ENCODE data around the gene EIF4E3.
A peak's percentile ranks its signal among the peaks of the same experiment; 100 is the strongest.

EIF4E3 gene

DNA sequence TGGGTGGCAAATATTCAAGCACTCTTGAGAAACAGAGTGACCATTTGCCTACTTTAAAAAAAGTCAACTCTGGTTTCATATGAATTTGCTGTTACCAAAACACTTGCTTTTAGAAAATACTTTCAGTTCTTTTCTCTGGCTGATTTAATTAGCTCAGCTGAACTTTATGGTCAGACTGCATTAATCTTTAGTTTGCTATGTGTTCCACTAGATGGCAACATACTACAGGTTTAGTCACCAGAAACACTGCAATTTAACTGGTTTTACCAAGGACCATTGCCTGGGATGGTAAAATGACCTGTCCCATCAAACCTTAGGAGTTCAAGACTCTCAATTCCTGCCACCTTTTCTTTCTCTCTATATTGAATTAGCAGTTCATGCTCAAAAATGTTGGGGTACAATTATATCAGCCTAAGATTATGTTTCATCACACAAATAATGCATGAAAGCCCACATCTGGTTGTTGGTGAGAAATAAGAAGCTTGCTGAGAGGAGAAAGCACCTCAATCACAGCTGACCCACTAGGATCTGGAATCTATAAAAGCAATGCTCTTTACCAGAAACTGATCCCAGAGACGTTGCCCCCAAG lies 14.2 kb downstream of the EIF4E3 start:
- no peak for DNase-seq (ENCODE audit: low read depth, low spot score)
- TF ChIP-seq, protein P1, sequence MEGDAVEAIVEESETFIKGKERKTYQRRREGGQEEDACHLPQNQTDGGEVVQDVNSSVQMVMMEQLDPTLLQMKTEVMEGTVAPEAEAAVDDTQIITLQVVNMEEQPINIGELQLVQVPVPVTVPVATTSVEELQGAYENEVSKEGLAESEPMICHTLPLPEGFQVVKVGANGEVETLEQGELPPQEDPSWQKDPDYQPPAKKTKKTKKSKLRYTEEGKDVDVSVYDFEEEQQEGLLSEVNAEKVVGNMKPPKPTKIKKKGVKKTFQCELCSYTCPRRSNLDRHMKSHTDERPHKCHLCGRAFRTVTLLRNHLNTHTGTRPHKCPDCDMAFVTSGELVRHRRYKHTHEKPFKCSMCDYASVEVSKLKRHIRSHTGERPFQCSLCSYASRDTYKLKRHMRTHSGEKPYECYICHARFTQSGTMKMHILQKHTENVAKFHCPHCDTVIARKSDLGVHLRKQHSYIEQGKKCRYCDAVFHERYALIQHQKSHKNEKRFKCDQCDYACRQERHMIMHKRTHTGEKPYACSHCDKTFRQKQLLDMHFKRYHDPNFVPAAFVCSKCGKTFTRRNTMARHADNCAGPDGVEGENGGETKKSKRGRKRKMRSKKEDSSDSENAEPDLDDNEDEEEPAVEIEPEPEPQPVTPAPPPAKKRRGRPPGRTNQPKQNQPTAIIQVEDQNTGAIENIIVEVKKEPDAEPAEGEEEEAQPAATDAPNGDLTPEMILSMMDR (IDR thresholded peaks at IDR 0.05; ENCODE audit: insufficient read depth, low read length, missing control alignments): peak; percentile 54
- CTCF ChIA-PET: interaction anchor here (0.9 to 2.8 kb wide), 15 partner anchors 9 to 1375 kb away, joined by 3 to 21 read pairs (median 7); no protein-coding TSS in a partner anchor
- POLR2A ChIA-PET: no interaction called here
- no peak overlapping the region for H3K4me3 ChIP-seq (ENCODE audit: low read depth, low read length)

DNA sequence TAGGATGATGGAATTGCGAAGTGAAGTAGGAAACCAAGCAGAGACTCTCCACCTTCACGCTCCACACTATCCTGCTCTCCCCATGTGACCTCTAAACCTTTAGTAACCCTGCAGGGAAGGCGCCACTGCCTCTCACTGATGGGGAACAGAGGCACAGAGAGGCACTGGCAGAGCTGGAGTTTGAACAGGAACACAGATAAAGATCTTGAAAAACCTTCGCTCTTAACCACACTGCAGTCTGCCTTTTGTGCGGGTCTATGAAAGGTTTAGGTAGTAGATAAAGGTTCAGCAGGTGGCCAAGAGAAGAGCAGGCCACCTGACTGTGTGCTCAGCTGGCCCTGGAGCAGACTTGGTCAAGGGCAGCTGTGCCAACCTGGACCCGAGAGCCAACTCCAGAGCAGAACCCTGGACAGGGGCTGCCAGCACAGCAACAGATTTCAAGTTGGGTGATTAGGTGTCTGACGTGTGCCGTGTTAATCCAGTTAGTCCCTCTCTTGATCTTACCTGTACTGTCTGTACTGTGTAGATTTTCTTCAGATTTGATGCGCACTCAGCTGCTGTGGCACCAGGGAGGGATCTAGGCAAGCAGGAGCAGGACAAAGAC lies 15.2 kb downstream of the EIF4E3 start:
- TF ChIP-seq, protein P1 (IDR thresholded peaks at IDR 0.05; ENCODE audit: insufficient read depth, low read length, missing control alignments): no peak
- ChIA-PET CTCF (interaction anchor here (2.5 to 2.8 kb wide), 3 partner anchors 11 to 20 kb away, joined by 10 to 18 read pairs (median 15); no protein-coding TSS in a partner anchor), POLR2A (no interaction called here)
- no peak for DNase-seq (ENCODE audit: low read depth, low spot score)
- no peak overlapping the region for H3K4me3 ChIP-seq (ENCODE audit: low read depth, low read length)

DNA sequence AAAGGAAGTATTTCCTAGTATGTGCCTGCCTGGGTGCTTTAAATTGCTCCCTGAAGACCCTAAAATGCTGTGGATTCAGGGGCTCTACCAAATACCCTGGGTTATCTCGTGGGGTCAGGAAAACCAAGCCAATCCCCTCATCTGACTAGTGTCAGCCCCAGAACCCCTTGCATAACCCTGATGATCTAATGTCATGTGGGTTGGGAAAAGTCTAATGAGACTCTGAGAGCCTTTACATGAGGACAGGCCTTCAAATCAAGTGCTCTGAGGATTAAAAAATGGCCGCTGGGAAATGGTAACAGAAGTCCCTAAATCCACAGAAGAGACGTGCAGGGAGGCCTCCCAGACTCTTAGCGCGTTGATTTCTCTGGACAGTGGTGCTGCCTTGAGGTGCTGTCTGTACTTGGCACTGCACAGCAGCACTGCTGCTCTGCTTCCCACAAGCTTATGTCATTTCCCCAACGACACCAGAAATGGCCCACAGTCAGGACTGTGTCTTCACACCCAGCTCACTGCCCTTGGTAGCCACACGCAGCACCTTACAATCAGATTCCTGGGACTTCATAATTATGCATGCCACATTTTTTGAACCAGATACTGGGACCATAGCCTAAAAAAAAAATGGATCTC lies 16.6 kb downstream of the EIF4E3 start:
- ChIA-PET CTCF (interaction anchor here (1.2 kb wide), 1 partner anchor 21 kb away, joined by 4 read pairs; no protein-coding TSS in a partner anchor), POLR2A (no interaction called here)
- H3K4me3 ChIP-seq (ENCODE audit: low read depth, low read length): no peak overlapping the region
- TF ChIP-seq, protein P1 (IDR thresholded peaks at IDR 0.05; ENCODE audit: insufficient read depth, low read length, missing control alignments): no peak
- DNase-seq (ENCODE audit: low read depth, low spot score): no peak

DNA sequence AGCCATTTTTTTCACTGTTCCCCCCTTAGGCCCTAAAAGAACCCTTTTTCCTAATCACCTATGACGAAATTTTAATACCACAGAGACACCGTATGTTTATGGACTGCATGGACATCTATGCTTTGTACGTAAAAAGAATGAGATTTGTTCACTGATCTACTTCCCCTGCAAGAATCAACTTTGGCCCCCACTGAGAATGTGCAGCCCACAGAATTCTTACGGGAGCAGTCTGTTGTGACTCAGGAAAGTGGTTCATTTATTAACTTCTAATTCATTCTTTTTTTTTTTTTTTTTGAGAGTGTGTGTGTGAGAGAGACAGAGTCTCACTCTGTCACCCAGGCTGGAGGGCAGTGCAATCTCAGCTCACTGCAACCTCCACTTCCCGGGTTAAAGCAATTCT lies 17.6 kb downstream of the EIF4E3 start:
- no peak overlapping the region for H3K4me3 ChIP-seq (ENCODE audit: low read depth, low read length)
- TF ChIP-seq, protein P1 (IDR thresholded peaks at IDR 0.05; ENCODE audit: insufficient read depth, low read length, missing control alignments): no peak
- ChIA-PET CTCF (interaction anchor here (0.7 to 1.7 kb wide), 2 partner anchors 10 to 22 kb away, joined by 3 to 8 read pairs; no protein-coding TSS in a partner anchor), POLR2A (no interaction called here)
- DNase-seq (ENCODE audit: low read depth, low spot score): no peak

DNA sequence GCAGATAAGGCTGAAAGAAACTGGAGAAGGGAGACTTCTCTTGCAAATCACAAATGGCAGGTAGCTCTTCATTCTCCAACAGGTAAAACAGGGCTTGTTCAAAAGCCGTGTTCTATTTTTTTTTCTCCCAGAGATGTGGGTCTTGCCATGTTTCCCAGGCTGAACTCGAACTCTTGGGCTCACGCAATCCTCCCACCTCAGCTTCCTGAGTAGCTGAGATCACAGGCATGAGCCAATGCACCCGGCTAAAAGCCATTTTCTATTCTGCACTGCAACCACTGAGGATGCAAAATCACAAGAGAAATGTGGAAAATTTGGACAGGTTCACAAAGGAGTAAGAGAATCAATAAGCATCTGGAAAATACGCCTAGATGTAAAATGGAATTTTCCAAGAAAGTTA lies 19.5 kb downstream of the EIF4E3 start:
- TF ChIP-seq, protein P1 (IDR thresholded peaks at IDR 0.05; ENCODE audit: insufficient read depth, low read length, missing control alignments): no peak
- POLR2A ChIA-PET: no interaction called here
- no peak overlapping the region for H3K4me3 ChIP-seq (ENCODE audit: low read depth, low read length)
- no peak for DNase-seq (ENCODE audit: low read depth, low spot score)
- CTCF ChIA-PET: interaction anchor here (1.4 kb wide), 1 partner anchor 1117 kb away, joined by 3 read pairs; no protein-coding TSS in a partner anchor

DNA sequence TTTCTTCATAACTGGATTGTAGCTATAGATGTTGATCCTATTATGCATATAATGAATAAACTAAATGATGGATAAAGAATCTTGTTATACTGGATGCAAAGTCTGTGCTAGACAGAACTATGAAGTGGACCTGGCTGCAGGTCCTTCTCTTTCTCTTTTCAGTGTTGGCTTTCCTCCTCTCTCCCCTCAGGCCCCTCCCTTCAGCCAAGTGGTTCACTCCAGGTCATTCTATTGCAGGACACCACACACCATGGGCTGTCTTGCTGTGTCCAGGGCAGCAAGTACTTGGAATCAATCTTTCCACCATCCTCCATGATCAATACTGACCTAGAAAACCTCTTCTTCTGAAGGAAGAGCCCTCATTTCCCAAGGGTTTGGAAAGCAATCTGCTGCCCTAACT lies 20.3 kb downstream of the EIF4E3 start:
- CTCF ChIA-PET: interaction anchor here (1.0 to 1.5 kb wide), 5 partner anchors 12 to 1381 kb away, joined by 3 read pairs; no protein-coding TSS in a partner anchor
- DNase-seq (ENCODE audit: low read depth, low spot score): no peak
- POLR2A ChIA-PET: no interaction called here
- TF ChIP-seq, protein P1 (IDR thresholded peaks at IDR 0.05; ENCODE audit: insufficient read depth, low read length, missing control alignments): no peak
- H3K4me3 ChIP-seq (ENCODE audit: low read depth, low read length): no peak overlapping the region
